Muscle of arm (tissue), 12 donors: Measurements from ENCODE around the gene SLC49A3. TPM values are rescaled to one million over a fixed set of nuclear protein-coding genes. Genes with fewer than 3 reads are reported as not detected.
"Not testable (repeated sequence)": the region's sequence is repeated elsewhere in the genome, so short reads cannot be mapped to it uniquely, and the experiment has no call there.

ENCODE experiments used
- DNase-seq: peaks from one replicate; pipeline ENCODE4 v3.0.0-alpha.2; 2013
- polyA plus RNA-seq, 12 donors: library from polyadenylated mRNA; unstranded; fragments of 120-200 nt; gene quantifications; one replicate each; pipeline ENCODE4 v1.2.1, GENCODE V29; 2013; ENCODE audit not compliant: insufficient read length in 12 of 12

SLC49A3 gene
- polyA plus RNA-seq, 12 donors: 6.5 to 33.9 (median 24.1) TPM; not detected in 2

DNA sequence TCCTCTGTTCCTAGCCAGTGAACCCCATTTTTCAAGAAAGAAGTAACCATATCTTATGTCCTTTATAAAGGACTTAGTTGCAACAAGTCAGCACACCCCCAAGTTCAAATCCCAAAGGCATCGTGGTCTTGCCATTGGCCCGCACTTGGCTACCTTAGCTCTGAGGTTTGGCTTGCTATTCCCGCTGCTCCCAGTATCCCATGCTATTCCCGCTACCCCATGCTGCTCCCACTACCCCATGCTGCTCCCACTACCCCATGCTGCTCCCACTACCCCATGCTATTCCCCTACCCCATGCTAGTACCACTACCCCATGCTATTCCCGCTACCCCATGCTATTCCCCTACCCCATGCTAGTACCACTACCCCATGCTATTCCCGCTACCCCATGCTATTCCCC, 20.7 kb downstream of the SLC49A3 start:
- not testable (repeated sequence) for DNase-seq

DNA sequence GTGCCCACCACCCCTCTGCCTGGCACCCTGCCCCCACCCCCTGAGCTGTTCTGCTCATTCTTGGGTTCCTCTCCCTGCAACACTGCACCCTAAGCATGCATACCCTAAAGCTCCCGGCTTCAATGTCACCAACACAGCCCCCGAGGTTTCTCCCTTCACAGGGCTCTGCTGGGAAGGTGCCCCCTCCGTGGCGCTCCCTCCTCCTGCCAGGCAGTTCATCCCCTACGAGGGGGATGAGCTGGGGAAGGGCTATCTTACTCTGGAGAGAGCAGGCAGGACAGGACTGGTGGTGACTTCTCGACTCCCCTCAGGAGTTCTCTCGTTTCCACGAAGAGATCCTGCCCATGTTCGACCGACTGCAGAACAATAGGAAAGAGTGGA, 21.4 kb downstream of the SLC49A3 start:
- no peak for DNase-seq

- DNase-seq: no peak
These were observed 22.0 kb downstream of the SLC49A3 start for GRCh38 chr4:666822-667544.

DNA sequence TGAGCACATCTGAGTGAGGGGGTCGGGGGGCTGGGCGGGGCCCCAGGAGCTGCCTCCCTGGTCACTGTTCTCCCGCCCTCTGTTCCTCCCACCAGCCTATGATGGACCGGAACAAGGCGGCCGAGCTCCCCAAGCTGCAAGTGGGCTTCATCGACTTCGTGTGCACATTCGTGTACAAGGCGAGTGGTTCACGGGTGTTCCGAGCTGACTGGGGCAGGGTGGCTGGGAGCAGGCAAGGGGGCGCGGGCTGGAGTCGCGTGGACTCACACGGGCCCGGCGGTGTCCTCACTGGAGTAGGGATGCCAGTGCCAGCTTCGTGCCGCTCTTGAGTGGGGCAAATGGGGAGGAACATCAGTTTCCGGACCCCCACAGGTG, 22.5 kb downstream of the SLC49A3 start:
- DNase-seq: no peak

GRCh38 chr4:665751-666435, 23.1 kb downstream of the SLC49A3 start:
- no peak for DNase-seq

DNA sequence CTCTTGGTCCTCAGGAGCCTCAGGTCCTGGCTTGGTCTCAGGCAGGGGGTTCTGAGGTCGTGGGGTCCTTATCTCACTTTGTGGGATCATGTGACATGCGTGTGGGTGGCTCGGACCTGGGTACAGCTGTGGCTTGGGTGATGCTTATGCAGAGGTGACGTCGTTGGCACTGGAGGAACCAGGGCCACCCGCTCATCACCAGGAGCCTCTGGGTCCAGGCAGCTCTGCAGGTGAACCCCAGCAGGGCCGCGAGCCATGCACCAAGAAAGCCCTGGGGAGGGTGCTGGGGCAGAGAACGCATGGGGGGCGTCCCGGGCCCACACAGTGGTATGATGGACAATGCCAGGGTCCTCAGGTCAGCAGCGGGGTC, 23.6 kb downstream of the SLC49A3 start:
- DNase-seq: no peak

- no peak for DNase-seq
These were observed 24.2 kb downstream of the SLC49A3 start for GRCh38 chr4:664713-665231.

DNA sequence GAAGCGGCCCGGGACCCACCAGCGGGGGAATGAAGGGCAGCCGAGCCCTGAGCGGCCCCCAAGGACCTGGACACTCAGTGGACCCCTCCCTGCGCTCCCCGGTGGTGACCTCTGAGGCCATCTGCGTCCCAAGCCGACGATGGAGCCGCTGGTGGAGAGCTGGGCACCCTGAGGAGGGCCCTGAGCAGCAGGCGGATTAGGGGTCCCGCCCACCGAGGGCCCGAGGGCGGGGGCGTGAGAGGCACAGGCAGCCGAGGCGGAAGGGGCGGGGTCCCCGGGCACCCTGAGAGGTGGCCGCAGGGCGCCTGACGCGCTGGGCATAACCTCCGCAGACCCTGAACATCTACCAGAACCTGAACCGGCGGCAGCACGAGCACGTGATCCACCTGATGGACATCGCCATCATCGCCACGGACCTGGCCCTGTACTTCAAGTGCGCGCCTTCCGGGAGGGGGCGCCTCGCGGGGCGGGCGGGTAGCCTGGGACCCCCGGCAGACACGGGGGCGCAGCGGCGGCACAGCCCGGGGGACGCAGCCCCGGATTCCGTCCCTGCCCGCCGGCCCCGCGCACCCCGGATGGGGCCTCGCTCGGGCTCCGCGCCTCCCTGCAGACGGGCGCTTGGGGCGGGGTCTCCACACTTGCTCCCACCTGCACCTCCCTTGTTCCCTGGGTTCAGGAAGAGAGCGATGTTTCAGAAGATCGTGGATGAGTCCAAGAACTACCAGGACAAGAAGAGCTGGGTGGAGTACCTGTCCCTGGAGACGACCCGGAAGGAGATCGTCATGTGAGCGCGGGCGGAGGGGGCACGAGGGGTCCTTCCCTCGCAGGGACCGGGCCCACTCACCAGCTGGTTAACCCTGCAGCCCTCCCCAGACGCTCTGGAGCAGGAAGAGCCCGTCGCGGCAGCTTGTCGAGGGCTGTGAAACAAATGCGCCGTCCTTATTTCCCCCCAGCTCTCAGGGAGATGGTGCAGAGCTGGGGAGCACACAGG, 25.2 kb downstream of the SLC49A3 start:
- DNase-seq: no peak

DNA sequence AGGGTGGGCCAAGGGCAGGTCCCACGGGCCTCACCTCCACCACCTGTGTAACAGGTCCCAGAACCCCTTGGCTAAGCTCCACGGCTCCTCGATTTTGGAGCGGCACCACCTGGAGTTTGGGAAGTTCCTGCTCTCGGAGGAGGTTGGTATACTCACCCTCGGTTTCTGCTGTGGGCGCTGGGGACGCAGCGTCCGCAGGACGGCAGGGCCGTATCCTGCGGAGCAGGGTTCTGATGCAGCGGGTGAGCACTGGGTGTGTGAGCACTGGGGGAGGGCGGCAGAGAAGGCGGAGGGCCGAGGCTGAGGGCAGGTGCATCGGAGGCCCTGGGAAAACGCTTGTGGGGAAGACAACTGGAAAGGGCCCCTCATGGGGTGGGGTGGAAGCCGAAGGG, 25.9 kb downstream of the SLC49A3 start:
- DNase-seq: no peak

DNA sequence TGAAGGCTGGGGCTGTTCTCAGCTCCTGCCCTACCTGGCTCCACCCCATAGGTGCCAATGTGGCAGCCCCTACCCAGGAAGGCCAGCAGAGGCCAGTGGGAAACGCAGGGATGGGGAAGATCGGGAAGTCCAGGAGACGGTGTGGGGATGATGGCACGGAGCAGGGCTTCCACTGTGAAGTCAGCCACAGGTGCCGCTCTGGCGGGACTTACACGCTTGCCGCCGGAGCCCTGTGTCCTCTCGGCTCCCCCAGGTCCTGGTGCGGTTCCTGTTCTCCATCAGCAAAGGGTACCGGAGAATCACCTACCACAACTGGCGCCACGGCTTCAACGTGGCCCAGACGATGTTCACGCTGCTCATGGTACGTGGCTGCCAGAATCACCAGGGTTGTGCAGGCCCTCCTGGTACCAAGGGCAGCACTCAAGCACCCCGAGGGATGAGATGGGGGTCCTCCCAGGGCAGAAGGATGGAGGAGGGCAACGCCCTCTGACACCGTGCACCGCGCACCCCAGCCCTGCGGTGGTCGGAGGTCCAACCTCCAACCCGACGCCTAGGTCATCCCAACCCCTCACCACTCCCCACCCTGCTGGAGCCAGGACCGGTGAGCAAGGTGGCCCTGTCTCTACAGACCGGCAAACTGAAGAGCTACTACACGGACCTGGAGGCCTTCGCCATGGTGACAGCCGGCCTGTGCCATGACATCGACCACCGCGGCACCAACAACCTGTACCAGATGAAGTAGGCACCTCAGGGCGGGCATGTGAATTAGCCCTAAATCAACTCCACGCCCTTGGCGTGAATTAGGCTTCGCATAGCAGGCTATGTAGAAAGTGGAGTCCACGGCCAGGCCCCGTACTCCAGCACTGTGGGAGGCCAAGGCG, 26.8 kb downstream of the SLC49A3 start:
- no peak for DNase-seq

DNA sequence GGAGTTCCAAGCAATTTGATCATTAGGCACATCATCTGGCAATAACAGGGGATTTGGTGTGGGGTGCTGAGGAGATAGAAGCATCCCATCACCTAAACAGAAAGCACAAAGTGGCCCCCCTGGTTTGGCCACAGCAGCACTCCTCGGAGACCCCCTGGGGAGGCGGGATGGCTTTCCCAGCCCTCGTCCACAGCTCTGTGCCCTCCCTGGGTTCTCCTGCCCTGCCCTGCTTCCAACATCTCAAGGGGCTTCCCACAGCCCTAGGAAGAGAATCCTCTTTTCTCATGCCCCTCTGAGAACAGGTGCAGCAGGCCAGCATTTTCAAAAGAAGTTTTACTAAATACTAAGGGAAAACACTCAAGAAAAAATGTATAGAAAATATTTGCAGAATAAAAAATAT, 27.7 kb downstream of the SLC49A3 start:
- no peak for DNase-seq

GRCh38 chr4:660401-660800, 28.6 kb downstream of the SLC49A3 start:
- no peak for DNase-seq

DNA sequence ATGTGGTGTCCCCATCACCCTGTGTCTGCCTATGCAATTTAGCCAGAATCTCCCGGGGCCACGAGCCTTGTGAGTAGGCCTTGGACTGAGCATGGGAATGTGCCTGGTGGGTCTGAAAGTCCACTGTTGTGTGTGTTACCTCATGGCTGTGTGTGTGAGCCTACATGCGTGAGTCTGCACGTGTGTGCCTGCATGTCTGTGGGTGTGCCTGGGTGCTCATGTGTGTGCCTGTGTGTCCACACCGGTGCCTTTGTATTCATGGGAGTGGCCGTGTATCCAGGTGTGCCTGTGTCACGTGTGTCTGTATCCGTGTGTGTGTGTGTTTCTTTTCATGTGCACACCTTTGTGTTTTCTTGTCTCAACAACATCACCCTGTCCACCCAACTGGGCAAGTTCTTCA, 29.1 kb downstream of the SLC49A3 start:
- no peak for DNase-seq

GRCh38 chr4:658681-659667, 30.0 kb downstream of the SLC49A3 start:
- DNase-seq: no peak

- DNase-seq: no peak
These were observed 30.9 kb downstream of the SLC49A3 start for GRCh38 chr4:657834-658667.

- no peak for DNase-seq
These were observed 31.6 kb downstream of the SLC49A3 start for GRCh38 chr4:657338-657833.

DNA sequence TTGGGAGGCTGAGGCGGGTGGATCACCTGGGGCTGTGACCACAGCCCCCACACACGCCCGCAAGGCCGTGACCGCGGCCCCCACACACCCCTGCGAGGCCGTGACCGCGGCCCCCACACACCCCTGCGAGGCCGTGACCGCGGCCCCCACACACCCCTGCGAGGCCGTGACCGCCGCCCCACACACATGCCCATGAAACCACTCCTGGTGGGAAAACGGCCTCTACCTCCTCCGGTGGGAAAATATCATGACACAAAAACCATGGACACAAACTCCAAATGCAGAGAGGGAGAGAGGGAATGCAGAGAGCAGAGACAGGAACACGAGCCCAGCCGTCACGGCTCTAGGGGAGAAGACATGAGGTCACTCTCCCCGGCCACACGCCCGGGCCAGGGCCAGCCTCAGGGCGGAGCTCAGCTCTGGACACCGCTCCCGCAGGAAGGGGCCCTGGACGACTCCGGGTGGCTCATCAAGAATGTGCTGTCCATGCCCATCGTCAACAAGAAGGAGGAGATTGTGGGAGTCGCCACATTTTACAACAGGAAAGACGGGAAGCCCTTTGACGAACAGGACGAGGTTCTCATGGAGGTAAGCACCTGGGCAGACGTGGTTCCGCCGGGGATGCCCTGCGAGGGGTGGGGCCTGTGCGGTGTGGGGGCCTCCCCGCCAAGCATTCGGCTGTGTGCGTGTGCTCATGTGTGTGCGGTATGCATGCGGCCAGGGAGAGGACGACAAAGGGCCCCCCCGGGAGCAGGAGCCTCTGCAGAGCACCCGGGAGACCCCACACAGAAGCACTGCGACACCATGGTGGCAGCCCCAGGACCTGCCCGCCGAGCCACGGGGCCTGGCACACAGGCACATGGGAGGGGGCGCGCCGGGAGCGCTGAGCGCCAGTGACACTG, 32.3 kb downstream of the SLC49A3 start:
- no peak for DNase-seq
